Epithelial cell of proximal tubule (primary cell): ENCODE results near the gene AOAH. TPM values are rescaled to one million over a fixed set of nuclear protein-coding genes. Genes with fewer than 3 reads are reported as not detected.

Experiments used
- DNase-seq: peaks from one replicate; pipeline ENCODE4 v3.0.0-alpha.2; 2011; ENCODE audit warnings: low read depth
- H3K4me3 ChIP-seq: 2 replicates; pipeline ENCODE4 v1.5.1; 2011; ENCODE audit warnings: low read depth, mild to moderate bottlenecking, low read length
- CTCF ChIP-seq: conservative IDR thresholded peaks from 2 replicates; pipeline ENCODE4 v1.5.1; 2012; ENCODE audit warnings: low read depth, mild to moderate bottlenecking, low read length
- total RNA-seq: library from RNA; depleted of rRNA; stranded (reverse); fragments of >200 nt; gene quantifications from 2 replicates; pipeline ENCODE4 v1.2.3, GENCODE V29; 2015

AOAH gene
- total RNA-seq, 1 donor from 2014 or later = 1.2 TPM

DNA sequence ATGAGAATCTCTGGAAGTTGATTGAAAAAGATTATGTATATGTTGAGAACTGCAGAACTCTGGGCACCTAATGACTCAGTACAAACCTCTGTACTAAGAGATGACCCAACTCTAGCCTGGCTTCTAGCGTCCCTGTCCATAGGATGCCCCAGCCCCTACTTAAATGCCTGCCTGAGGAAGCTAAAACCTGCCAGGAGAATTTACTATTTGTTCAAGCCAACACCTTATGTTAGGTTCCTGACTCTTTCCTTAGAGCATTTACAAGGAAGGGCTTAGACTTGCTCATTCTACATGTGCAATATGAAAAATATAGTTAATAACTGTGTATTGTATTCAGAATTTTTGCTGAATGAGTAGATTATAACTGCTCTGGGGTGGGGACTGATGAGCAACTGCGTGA lies 37.5 kb upstream of the AOAH start:
- no peak overlapping the region for H3K4me3 ChIP-seq
- TF ChIP-seq CTCF = no peak
- DNase-seq = no peak

GRCh38 chr7:36760856-36761762 lies 36.8 kb upstream of the AOAH start:
- no peak for DNase-seq
- no peak overlapping the region for H3K4me3 ChIP-seq
- no peak for TF ChIP-seq CTCF

- TF ChIP-seq CTCF = no peak
- no peak overlapping the region for H3K4me3 ChIP-seq
- DNase-seq = no peak
These were observed 34.6 kb upstream of the AOAH start for GRCh38 chr7:36758879-36759278.

GRCh38 chr7:36755484-36755883 lies 31.2 kb upstream of the AOAH start:
- TF ChIP-seq CTCF = no peak
- no peak for DNase-seq

GRCh38 chr7:36752026-36752711 lies 27.9 kb upstream of the AOAH start:
- no peak for TF ChIP-seq CTCF
- H3K4me3 ChIP-seq = no peak overlapping the region
- DNase-seq = peak; percentile 52

More at GRCh38 chr7:36755484-36755883, 31.2 kb upstream of the AOAH start:
- H3K4me3 ChIP-seq = no peak overlapping the region

GRCh38 chr7:36750451-36750850 lies 26.2 kb upstream of the AOAH start:
- TF ChIP-seq CTCF = no peak
- no peak overlapping the region for H3K4me3 ChIP-seq
- DNase-seq = no peak
